B cell (primary cell): Measurements from ENCODE around the gene TAF6. TPM values are rescaled to one million over a fixed set of nuclear protein-coding genes. Genes with fewer than 3 reads are reported as not detected.

Experiments
- ATAC-seq: fragments of 200-7000 bp; cut with Tn5 transposase; one replicate; pipeline ENCODE4 v1.10.0; 2021; ENCODE audit warnings: low read depth, mild to moderate bottlenecking, moderate number of reproducible peaks, moderate library complexity
- CTCF ChIA-PET: fragments of 350-600 bp; sonication (Branson Sonifier 250); formaldehyde crosslinking; loops from one replicate; lab custom pipeline; 2021; ENCODE audit warnings: antibody characterized with exemption, inconsistent platforms; lab: Charles Lee
- POLR2A ChIA-PET: fragments of 350-600 bp; sonication (Branson Sonifier 250); formaldehyde crosslinking; loops from one replicate; lab custom pipeline; 2021; ENCODE audit warnings: antibody characterized with exemption; lab: Charles Lee
- DNase-seq: peaks from one replicate; pipeline ENCODE4 v3.0.0; 2013
- H2AFZ ChIP-seq: 2 replicates; pipeline ENCODE4 v1.6.1; 2012; ENCODE audit warnings: mild to moderate bottlenecking, low read depth, low read length; ENCODE audit not compliant: insufficient read depth, poor library complexity, severe bottlenecking
- H3K27ac ChIP-seq, 2 donors: 1 replicate in 1 of 2; 2 replicates in 1 of 2; pipeline ENCODE4 v1.5.1; 2012 to 2013; ENCODE audit warnings: low read length in 2 of 2, mild to moderate bottlenecking in 2 of 2, moderate library complexity in 1 of 2
- H3K27me3 ChIP-seq, 4 experiments: fragments of 200-600 bp in 1 of 4; sonication (generic) in 1 of 4; replicated peaks in 1 of 4; 1 replicate in 2 of 4; 2 replicates in 2 of 4; pipeline versions ENCODE4 v1.6.1 to v1.7.0; 2013 to 2016; ENCODE audit warnings: low read length in 3 of 4, mild to moderate bottlenecking in 2 of 4, mixed read lengths in 1 of 4, moderate library complexity in 1 of 4; ENCODE audit not compliant: insufficient read depth in 4 of 4, control insufficient read depth in 3 of 4; ENCODE audit errors: control extremely low read depth in 1 of 4
- H3K36me3 ChIP-seq, 2 experiments: replicated peaks in 1 of 2; 1 replicate in 1 of 2; 2 replicates in 1 of 2; pipeline versions ENCODE4 v1.6.1 to v1.7.1; 2013; ENCODE audit warnings: low read length in 1 of 2; ENCODE audit not compliant: insufficient read depth in 2 of 2, control insufficient read depth in 1 of 2; ENCODE audit errors: control extremely low read depth in 1 of 2, extremely low read depth in 1 of 2
- H3K4me1 ChIP-seq, 2 donors: fragments of 200-600 bp in 1 of 2; sonication (generic) in 1 of 2; 1 replicate in 1 of 2; 2 replicates in 1 of 2; pipeline versions ENCODE4 v1.5.1 to v1.6.1; 2013 to 2017; ENCODE audit warnings: low read length in 2 of 2; ENCODE audit not compliant: control insufficient read depth in 2 of 2, insufficient read depth in 2 of 2
- H3K4me2 ChIP-seq: replicated peaks from 2 replicates; pipeline ENCODE3; 2012; ENCODE audit warnings: mild to moderate bottlenecking, low read depth, low read length; ENCODE audit not compliant: poor library complexity, severe bottlenecking
- H3K4me3 ChIP-seq, 5 experiments: fragments of 200-600 bp in 1 of 5; sonication (generic) in 1 of 5; 1 replicate in 3 of 5; 2 replicates in 2 of 5; pipeline versions ENCODE4 v1.5.1 to v1.7.0; 2011 to 2016; ENCODE audit warnings: low read length in 4 of 5, mild to moderate bottlenecking in 4 of 5, low read depth in 2 of 5, control low read depth in 1 of 5, moderate library complexity in 1 of 5; ENCODE audit not compliant: insufficient read depth in 1 of 5; ENCODE audit errors: control extremely low read depth in 1 of 5, extremely low read depth in 1 of 5
- H3K79me2 ChIP-seq: fragments of 200-600 bp; sonication (generic); one replicate; pipeline ENCODE4 v1.6.0; 2016; ENCODE audit warnings: low read length; ENCODE audit not compliant: control insufficient read depth, insufficient read depth
- H3K9ac ChIP-seq: fragments of 200-600 bp; sonication (generic); 2 replicates; pipeline ENCODE4 v1.6.1; 2017; ENCODE audit warnings: mild to moderate bottlenecking, low read length, moderate library complexity
- H3K9me3 ChIP-seq, 3 donors: one replicate each; pipeline versions ENCODE4 v1.6.1 to v1.7.1; 2013; ENCODE audit warnings: low read length in 2 of 3; ENCODE audit not compliant: control insufficient read depth in 2 of 3, insufficient read depth in 1 of 3; ENCODE audit errors: control extremely low read depth in 1 of 3
- H4K20me1 ChIP-seq: 2 replicates; pipeline ENCODE4 v1.6.0; 2012; ENCODE audit warnings: mild to moderate bottlenecking, low read length; ENCODE audit not compliant: insufficient read depth, control insufficient read depth, poor library complexity, severe bottlenecking
- H3K27ac Mint-ChIP-seq: one replicate; pipeline ENCODE4 v1.8.0; 2021; ENCODE audit warnings: mixed read lengths
- H3K27me3 Mint-ChIP-seq: one replicate; pipeline ENCODE4 v1.8.0; 2021; ENCODE audit warnings: mixed read lengths
- H3K4me1 Mint-ChIP-seq: one replicate; pipeline ENCODE4 v1.8.0; 2021; ENCODE audit warnings: mixed read lengths
- H3K4me3 Mint-ChIP-seq: one replicate; pipeline ENCODE4 v1.8.0; 2021; ENCODE audit warnings: mixed read lengths
- H3K9me3 Mint-ChIP-seq: one replicate; pipeline ENCODE4 v1.8.0; 2022; ENCODE audit warnings: mixed read lengths; ENCODE audit not compliant: insufficient read depth
- EZH2 ChIP-seq: IDR thresholded peaks from 2 replicates; pipeline ENCODE4 v1.6.1; 2012; ENCODE audit warnings: borderline replicate concordance, low read depth, mild to moderate bottlenecking, moderate library complexity, low read length; ENCODE audit not compliant: insufficient read depth, poor library complexity, severe bottlenecking
- WGBS: methylation state at CpG from one replicate; pipeline ENCODE4 v1.1.5; 2013; ENCODE audit warnings: missing lambda C conversion rate; ENCODE audit not compliant: insufficient coverage; 5-methylcytosine and 5-hydroxymethylcytosine counted together
- intact Hi-C: fragments of 100-400 bp; cut with micrococcal nuclease; formaldehyde crosslinking; loops from one replicate; pipeline ENCODE4 v1.10.0; 2022
- polyA plus RNA-seq: library from polyadenylated mRNA; depleted of rRNA; stranded (reverse); fragments of >200 nt; gene quantifications from 2 replicates; pipeline ENCODE4 v1.2.3, GENCODE V29; 2012
- total RNA-seq, 2 donors: library from RNA; stranded (reverse); fragments of 120-200 nt in 1 of 2; gene quantifications; 1 replicate in 1 of 2; 2 replicates in 1 of 2; pipeline versions ENCODE4 v1.2.3 to v1.2.4, GENCODE V29; 2013 to 2022
- TF ChIP-seq, protein P1 (sequence below): fragments of 200-600 bp; IDR thresholded peaks from one replicate; pipeline ENCODE4 v1.8.0; 2022; ENCODE audit warnings: antibody characterized with exemption, mild to moderate bottlenecking

Gene TAF6
- total and polyA plus RNA-seq, 2 donors (not counting 1 experiment from before 2014, with no cell fraction given), result 48.3 to 65.8 TPM

DNA sequence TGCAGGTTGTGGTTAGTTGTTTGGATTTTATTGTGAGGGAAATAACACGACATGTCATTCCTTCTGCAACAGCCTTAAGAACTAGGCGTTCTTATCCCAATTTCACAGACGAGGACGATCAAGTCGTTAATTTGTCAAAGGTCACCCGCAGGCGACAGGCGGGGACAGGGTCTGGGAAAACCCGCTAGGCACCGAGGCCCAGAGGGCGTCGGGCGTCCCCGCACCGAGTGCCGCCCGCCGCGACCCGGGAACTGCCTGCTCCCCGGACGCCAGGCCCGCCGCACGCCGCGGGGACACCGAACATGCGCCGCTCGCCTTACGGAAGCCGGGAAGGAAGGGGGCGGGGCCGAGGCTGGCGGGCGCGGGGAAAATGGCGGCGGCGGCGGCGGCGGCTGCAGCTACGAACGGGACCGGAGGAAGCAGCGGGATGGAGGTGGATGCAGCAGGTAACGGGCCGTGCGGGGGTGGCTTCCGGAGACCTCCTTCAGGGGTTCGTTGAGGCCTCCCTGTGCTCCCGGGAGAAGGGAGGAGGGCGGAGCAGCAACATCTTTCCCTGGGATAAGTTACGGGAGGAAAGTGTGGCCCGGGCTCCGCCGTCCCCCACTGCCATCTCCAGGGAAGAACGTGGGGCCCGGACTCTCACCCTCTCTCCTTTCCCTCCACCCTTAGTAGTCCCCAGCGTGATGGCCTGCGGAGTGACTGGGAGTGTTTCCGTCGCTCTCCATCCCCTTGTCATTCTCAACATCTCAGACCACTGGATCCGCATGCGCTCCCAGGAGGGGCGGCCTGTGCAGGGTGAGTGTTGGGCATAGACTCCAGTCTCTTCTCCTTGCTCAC is 30.3 kb downstream of the TAF6 start, which contains the start of gene COPS6:
Gene COPS6, plus strand, starts transcription at position 349 of the 837 bp plus-strand sequence. Its CDS starts 22 bp downstream, at position 371.
- no peaks in the 10 kb centered on the region for H3K9me3 Mint-ChIP-seq
- peaks cover 19% of the 10 kb centered on the region for H3K4me1 Mint-ChIP-seq
- no peak for TF ChIP-seq EZH2
- TF ChIP-seq, protein P1, sequence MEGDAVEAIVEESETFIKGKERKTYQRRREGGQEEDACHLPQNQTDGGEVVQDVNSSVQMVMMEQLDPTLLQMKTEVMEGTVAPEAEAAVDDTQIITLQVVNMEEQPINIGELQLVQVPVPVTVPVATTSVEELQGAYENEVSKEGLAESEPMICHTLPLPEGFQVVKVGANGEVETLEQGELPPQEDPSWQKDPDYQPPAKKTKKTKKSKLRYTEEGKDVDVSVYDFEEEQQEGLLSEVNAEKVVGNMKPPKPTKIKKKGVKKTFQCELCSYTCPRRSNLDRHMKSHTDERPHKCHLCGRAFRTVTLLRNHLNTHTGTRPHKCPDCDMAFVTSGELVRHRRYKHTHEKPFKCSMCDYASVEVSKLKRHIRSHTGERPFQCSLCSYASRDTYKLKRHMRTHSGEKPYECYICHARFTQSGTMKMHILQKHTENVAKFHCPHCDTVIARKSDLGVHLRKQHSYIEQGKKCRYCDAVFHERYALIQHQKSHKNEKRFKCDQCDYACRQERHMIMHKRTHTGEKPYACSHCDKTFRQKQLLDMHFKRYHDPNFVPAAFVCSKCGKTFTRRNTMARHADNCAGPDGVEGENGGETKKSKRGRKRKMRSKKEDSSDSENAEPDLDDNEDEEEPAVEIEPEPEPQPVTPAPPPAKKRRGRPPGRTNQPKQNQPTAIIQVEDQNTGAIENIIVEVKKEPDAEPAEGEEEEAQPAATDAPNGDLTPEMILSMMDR, result no peak
- Histone ChIP-seq H3K9me3 (no peaks in the 10 kb centered on the region), H3K36me3 (peaks cover 0 to 34% of the 10 kb centered on the region in 2 experiments), H2AFZ (peak within 1 kb of the TSS; percentile 92), H3K4me2 (peak within 1 kb of the TSS; percentile 84), H3K4me1 (peaks cover 14 to 18% of the 10 kb centered on the region in 2 donors), H4K20me1 (peaks cover 13% of the 10 kb centered on the region), H3K4me3 (peak within 1 kb of the TSS; percentile 68 to 91 (median 74)), H3K27me3 (no peaks in the 10 kb centered on the region), H3K79me2 (peaks cover 14% of the 10 kb centered on the region), H3K27ac (peak within 1 kb of the TSS; percentile 66 to 77), H3K9ac (peak within 1 kb of the TSS; percentile 79)
- WGBS, result under 1% methylated on average over 53 of the region's 68 CpGs
- DNase-seq (peak; percentile 90), ATAC-seq (peak; percentile 90)
- intact Hi-C loops, result loop anchor here (1.0 to 10.0 kb wide), 5 partner anchors 8 to 586 kb away; partner anchors contain the start of genes GNB2, MOSPD3, ZKSCAN5 and ZNF3
- POLR2A ChIA-PET, result interaction anchor here (0.6 to 1.0 kb wide), 4 partner anchors 13 to 1628 kb away, joined by 3 read pairs; partner anchors contain the start of genes AP4M1 and MCM7
- no peaks in the 10 kb centered on the region for H3K27me3 Mint-ChIP-seq
- H3K27ac Mint-ChIP-seq, result peak within 1 kb of the TSS; percentile 96
- CTCF ChIA-PET, result interaction anchor here (0.6 kb wide), 1 partner anchor 42 kb away, joined by 3 read pairs; no protein-coding TSS in a partner anchor
- H3K4me3 Mint-ChIP-seq, result peak within 1 kb of the TSS; percentile 93
